GM19372 (cell line): ENCODE data around the gene ZNF772.

Source experiments
- ATAC-seq: cut with Tn5 transposase; IDR thresholded peaks from one replicate; pipeline ENCODE4 v1.9.1; 2021; ENCODE audit warnings: mild to moderate bottlenecking, low read depth, moderate library complexity; ENCODE audit not compliant: unreplicated experiment

The ZNF772 gene

DNA sequence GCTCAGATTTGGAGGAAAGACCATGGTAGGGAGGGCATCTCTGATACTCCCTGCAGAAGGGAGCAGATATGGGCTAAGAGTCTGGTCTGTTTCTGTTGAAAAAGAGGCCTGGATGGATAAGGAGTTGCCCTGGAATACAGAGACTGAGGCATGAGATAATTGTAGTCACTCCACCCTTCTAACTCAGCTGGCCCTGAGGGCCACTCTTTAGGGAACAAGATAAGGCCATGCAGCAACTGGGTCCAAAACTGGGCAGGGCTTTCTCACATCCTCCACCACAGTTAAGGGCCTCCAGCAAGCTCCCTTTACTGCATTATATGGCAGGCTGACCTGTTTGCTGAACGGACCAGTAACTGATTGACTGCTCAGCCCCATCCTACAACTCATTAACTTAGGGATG lies 40.9 kb downstream of the ZNF772 start:
- no peak for ATAC-seq

DNA sequence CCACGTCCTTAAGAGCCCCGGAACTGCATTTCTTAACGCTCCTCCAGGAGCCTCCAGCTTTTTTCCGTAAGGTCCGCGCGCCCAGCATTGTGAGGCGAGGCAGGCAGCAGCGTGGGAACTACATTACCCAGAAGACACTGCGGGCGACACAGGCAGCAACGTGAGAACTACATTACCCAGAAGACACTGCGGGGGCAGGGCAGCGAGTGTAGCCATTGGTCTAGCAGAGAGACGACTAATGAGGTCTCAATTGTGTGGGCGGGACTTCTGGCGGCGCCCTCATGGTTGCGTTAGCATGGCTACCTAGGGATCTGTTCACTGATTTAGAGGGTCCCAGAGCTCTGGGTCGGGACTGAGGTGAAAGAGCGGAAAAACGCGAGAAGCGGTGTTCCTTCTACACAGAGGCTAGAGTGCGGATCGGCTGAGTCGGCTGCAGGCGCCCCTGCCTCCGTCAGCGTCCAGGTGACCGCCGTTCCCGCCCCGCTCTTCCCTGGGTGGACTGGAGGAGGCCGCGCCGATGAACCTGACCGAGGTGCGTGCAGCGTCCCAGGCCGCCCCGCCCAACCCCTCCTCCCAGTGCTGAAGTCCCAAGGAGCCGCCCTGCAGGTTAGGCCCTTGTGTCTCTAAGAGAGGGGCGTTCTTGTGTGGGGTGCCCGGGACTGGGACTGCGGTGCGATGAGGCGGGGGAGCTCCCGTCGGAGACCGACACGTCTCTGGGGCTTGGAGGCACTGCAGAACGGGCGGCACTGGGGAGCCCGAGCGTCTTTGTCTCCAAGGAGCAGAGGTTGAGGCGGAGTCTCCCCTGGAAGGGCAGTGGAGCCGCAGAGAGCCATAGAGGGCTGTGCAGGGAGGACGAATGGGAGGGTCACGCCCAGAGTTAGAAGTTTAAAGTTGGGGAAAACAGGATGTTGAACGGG lies 42.0 kb downstream of the ZNF772 start, which contains the start of gene ZNF749:
Gene ZNF749 (plus strand): TSS at position 264 of the 917 bp plus-strand sequence. CDS start 254 bp downstream, at position 518.
- ATAC-seq = peak; percentile 97

DNA sequence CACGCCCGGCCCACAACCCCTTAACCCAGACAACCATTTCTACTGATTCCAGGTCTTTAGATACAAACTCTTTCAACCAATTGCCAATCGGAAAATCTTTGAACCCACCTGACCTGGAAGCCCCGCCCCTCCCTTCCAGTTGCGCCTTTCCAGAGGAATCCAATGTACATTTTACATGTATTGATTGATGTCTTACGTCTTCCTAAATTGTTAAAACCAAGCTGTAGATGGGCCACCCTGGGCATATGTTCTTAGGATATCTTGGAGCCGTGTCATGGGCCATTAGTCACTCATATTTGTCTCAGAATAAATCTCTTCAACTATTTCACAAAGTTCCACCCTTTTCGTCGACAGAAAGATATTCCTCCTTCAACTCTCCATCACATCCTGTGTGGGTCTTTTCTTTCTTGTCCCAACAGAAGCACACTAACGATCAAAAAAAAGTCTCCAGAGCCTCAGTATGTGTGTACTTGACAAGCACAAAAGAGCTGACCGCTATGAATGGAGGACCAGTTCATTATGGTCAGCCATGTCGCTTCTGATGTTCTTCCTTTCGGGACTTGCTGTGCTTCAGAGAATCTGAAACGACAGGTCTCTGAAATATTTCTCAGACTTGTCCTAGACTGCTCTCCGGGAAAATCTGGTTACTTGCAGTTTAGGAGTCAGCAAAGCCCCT lies 42.8 kb downstream of the ZNF772 start:
- peak; percentile 13 for ATAC-seq

DNA sequence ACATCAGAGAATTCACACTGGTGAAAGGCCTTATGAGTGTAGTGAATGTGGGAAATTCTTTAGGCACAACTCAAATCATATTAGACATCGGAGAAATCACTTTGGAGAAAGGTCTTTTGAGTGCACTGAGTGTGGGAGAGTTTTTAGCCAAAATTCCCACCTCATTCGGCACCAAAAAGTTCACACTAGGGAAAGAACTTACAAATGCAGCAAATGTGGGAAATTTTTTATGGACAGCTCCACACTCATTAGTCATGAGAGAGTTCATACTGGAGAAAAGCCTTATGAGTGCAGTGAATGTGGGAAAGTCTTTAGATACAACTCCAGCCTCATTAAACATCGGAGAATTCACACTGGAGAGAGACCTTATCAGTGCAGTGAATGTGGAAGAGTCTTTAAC lies 56.3 kb downstream of the ZNF772 start:
- no peak for ATAC-seq

DNA sequence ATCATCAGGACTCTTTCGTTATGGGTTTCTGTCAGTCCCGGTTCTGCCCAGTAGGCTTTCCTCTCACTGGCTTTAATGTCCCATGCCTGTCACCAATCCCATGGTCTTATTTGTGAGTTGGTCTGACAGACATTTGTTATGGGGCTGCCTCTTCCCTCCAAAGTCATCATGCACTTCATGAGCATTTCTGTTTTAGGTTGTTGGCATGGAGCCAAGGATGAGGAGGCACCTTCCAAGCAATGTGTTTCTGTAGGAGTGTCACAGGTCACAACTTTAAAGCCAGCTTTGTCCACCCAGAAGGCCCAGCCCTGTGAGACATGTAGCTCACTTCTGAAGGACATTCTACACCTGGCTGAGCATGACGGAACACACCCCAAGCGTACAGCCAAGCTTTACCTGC lies 57.9 kb downstream of the ZNF772 start:
- no peak for ATAC-seq
